Effector memory CD4-positive, alpha-beta T cell (primary cell): ENCODE results near the gene CNPY1.

Source experiments
- DNase-seq, 3 donors: peaks; one replicate each; pipeline ENCODE4 v3.0.0-alpha.2; 2020
- H3K27ac ChIP-seq: 2 replicates; pipeline ENCODE4 v1.7.0; 2013; ENCODE audit warnings: mild to moderate bottlenecking, low read length, moderate library complexity; ENCODE audit not compliant: insufficient read depth, poor library complexity, severe bottlenecking
- H3K27me3 ChIP-seq: replicated peaks from 2 replicates; pipeline ENCODE4 v1.7.0; 2013; ENCODE audit warnings: mild to moderate bottlenecking, low read length; ENCODE audit not compliant: insufficient read depth, control insufficient read depth, poor library complexity, severe bottlenecking
- H3K36me3 ChIP-seq: 2 replicates; pipeline ENCODE4 v1.7.0; 2013; ENCODE audit warnings: mild to moderate bottlenecking, low read length, moderate library complexity; ENCODE audit not compliant: control insufficient read depth, insufficient read depth
- H3K4me1 ChIP-seq: 2 replicates; pipeline ENCODE4 v1.7.0; 2013; ENCODE audit warnings: low read length, mild to moderate bottlenecking; ENCODE audit not compliant: control insufficient read depth, insufficient read depth, poor library complexity, severe bottlenecking
- H3K4me3 ChIP-seq: 2 replicates; pipeline ENCODE4 v1.7.0; 2013; ENCODE audit warnings: low read length, low read depth, mild to moderate bottlenecking; ENCODE audit not compliant: insufficient read depth, poor library complexity, severe bottlenecking
- H3K9me3 ChIP-seq: 2 replicates; pipeline ENCODE4 v1.7.0; 2013; ENCODE audit warnings: mild to moderate bottlenecking, low read length, moderate library complexity; ENCODE audit not compliant: control insufficient read depth

Gene CNPY1

GRCh38 chr7:155547161-155547791 is 917 bp upstream of the CNPY1 start:
- Histone ChIP-seq H3K4me3 (no peak overlapping the region), H3K27me3 (no peaks in the 10 kb centered on the region), H3K27ac (no peak overlapping the region), H3K9me3 (no peaks in the 10 kb centered on the region), H3K4me1 (no peaks in the 10 kb centered on the region), H3K36me3 (no peaks in the 10 kb centered on the region)
- no peak for DNase-seq

DNA sequence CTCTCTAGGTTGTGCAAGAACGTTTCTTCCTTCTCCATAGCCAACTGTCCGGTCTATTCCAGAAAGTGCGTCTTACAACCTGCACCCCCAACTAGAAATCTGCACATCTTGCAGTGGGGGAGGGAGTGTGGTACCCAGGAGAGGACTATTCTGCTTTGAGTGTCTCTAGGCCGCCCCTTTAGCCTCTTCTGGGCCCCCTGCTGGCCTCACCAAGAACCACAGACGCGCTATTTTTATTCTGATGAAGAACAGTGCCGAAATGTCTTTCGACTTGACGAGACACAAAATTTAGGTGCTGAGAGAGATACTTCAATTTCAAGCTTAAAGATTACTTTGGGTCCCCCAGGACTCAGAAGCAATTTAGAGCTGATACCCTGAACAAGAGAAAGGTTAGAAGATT is 1.0 kb downstream of the CNPY1 start:
- H3K36me3 ChIP-seq: no peaks in the 10 kb centered on the region
- H3K4me1 ChIP-seq: no peaks in the 10 kb centered on the region
- DNase-seq: no peak
- H3K9me3 ChIP-seq: no peaks in the 10 kb centered on the region
- no peak overlapping the region for H3K27ac ChIP-seq
- H3K27me3 ChIP-seq: no peaks in the 10 kb centered on the region
- H3K4me3 ChIP-seq: no peak overlapping the region

DNA sequence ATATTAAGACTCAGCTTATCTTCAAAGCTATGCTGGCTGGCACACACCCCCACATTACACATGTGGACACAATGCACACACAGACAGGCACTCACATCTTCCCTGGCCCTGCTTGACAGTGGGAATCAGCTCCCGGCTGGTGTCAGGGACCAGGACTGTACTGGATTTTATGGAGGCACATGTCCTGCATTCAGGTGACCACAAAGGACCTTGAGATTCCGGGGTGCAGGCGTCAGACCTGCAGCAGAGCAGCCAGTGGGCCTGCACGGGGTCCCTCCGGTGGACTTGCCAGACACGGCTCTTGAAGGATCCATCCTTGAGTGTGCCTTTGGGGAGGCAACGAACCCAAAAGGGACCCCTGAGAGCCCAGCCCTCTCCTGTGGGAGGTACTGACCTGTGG is 1.9 kb downstream of the CNPY1 start:
- Histone ChIP-seq H3K4me3 (no peak overlapping the region), H3K36me3 (no peaks in the 10 kb centered on the region), H3K27me3 (no peaks in the 10 kb centered on the region), H3K9me3 (no peaks in the 10 kb centered on the region), H3K27ac (no peak overlapping the region), H3K4me1 (no peaks in the 10 kb centered on the region)
- no peak for DNase-seq

- no peaks in the 10 kb centered on the region for H3K36me3 ChIP-seq
- DNase-seq: no peak
- no peak overlapping the region for H3K27ac ChIP-seq
- H3K4me3 ChIP-seq: no peak overlapping the region
- H3K4me1 ChIP-seq: no peaks in the 10 kb centered on the region
- H3K27me3 ChIP-seq: no peaks in the 10 kb centered on the region
- no peaks in the 10 kb centered on the region for H3K9me3 ChIP-seq
Observed at GRCh38 chr7:155543926-155544325, 2.4 kb downstream of the CNPY1 start.

- Histone ChIP-seq H3K27ac (no peak overlapping the region), H3K9me3 (no peaks in the 10 kb centered on the region), H3K4me3 (no peak overlapping the region), H3K36me3 (no peaks in the 10 kb centered on the region), H3K27me3 (no peaks in the 10 kb centered on the region), H3K4me1 (no peaks in the 10 kb centered on the region)
- DNase-seq: no peak
Observed at GRCh38 chr7:155543011-155543876, 3.1 kb downstream of the CNPY1 start.

GRCh38 chr7:155541986-155542675 is 4.2 kb downstream of the CNPY1 start:
- Histone ChIP-seq H3K36me3 (no peaks in the 10 kb centered on the region), H3K27ac (no peak overlapping the region), H3K9me3 (no peaks in the 10 kb centered on the region), H3K4me1 (no peaks in the 10 kb centered on the region), H3K27me3 (no peaks in the 10 kb centered on the region), H3K4me3 (no peak overlapping the region)
- DNase-seq: no peak

DNA sequence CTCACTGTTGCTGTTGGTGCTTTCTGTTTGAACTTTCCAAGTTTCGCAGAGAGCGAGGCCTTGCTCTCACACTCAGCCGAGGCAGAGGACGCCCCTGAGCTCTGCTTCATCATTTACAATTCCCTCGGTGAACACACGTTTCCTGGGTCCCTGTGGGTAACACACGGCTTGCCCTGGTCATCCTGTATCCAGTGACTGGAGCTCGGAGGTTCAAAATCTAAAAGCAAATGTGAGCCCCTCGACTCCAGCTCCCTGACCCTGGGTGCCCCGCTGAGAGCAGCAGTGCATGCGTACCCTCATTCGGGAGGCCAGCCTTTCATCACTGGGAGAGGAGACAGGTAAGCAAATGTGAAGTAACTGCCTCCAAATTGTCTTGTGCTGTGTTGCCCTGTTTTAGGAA is 5.8 kb downstream of the CNPY1 start:
- Histone ChIP-seq H3K27me3 (peaks cover 4% of the 10 kb centered on the region), H3K4me1 (no peaks in the 10 kb centered on the region), H3K36me3 (no peaks in the 10 kb centered on the region)

GRCh38 chr7:155538293-155538692 is 8.1 kb downstream of the CNPY1 start:
- peaks cover 13% of the 10 kb centered on the region for H3K27me3 ChIP-seq
- no peaks in the 10 kb centered on the region for H3K36me3 ChIP-seq

More for the DNA sequence above, 5.8 kb downstream of the CNPY1 start:
- Histone ChIP-seq H3K9me3 (no peaks in the 10 kb centered on the region), H3K27ac (no peak overlapping the region), H3K4me3 (no peak overlapping the region)
- no peak for DNase-seq

GRCh38 chr7:155536451-155536850 is 9.9 kb downstream of the CNPY1 start:
- DNase-seq: no peak
- H3K27me3 ChIP-seq: peaks cover 23% of the 10 kb centered on the region

More at GRCh38 chr7:155538293-155538692, 8.1 kb downstream of the CNPY1 start:
- DNase-seq: no peak
- H3K27ac ChIP-seq: no peak overlapping the region
- no peak overlapping the region for H3K4me3 ChIP-seq
- H3K9me3 ChIP-seq: no peaks in the 10 kb centered on the region
- peaks cover 8% of the 10 kb centered on the region for H3K4me1 ChIP-seq

GRCh38 chr7:155534691-155535090 is 11.7 kb downstream of the CNPY1 start:
- no peak overlapping the region for H3K4me3 ChIP-seq
- H3K27ac ChIP-seq: no peak overlapping the region
- H3K27me3 ChIP-seq: peaks cover 30% of the 10 kb centered on the region
- H3K36me3 ChIP-seq: no peaks in the 10 kb centered on the region
- DNase-seq: no peak
- H3K4me1 ChIP-seq: peaks cover 13% of the 10 kb centered on the region
- no peaks in the 10 kb centered on the region for H3K9me3 ChIP-seq

More at GRCh38 chr7:155536451-155536850, 9.9 kb downstream of the CNPY1 start:
- no peak overlapping the region for H3K27ac ChIP-seq
- H3K4me1 ChIP-seq: peaks cover 13% of the 10 kb centered on the region
- H3K36me3 ChIP-seq: no peaks in the 10 kb centered on the region
- H3K9me3 ChIP-seq: no peaks in the 10 kb centered on the region
- no peak overlapping the region for H3K4me3 ChIP-seq
